GM23248 (cell line): ENCODE measurements around the gene TNIK. TPM values are rescaled to one million over a fixed set of nuclear protein-coding genes. Genes with fewer than 3 reads are reported as not detected.

Experiments used
- DNase-seq: peaks from one replicate; pipeline ENCODE4 v3.0.0-alpha.2; 2015
- H2AFZ ChIP-seq: fragments of 200-600 bp; sonication (generic); 2 replicates; pipeline ENCODE4 v1.6.1; 2016; ENCODE audit warnings: antibody characterized with exemption
- H3F3A ChIP-seq: fragments of 200-600 bp; sonication (generic); 2 replicates; pipeline ENCODE4 v1.6.1; 2016; ENCODE audit warnings: mild to moderate bottlenecking, antibody characterized with exemption, mixed run types; ENCODE audit not compliant: insufficient read depth
- H3K27ac ChIP-seq: fragments of 200-600 bp; sonication (generic); 2 replicates; pipeline ENCODE4 v1.5.1; 2016; ENCODE audit warnings: mild to moderate bottlenecking
- H3K27me3 ChIP-seq: fragments of 200-600 bp; sonication (generic); replicated peaks from 2 replicates; pipeline ENCODE4 v1.6.1; 2016; ENCODE audit warnings: mild to moderate bottlenecking; ENCODE audit not compliant: insufficient read depth
- H3K36me3 ChIP-seq: fragments of 200-600 bp; sonication (generic); 2 replicates; pipeline ENCODE4 v1.6.1; 2016; ENCODE audit warnings: low read depth, mild to moderate bottlenecking
- H3K4me1 ChIP-seq: fragments of 200-600 bp; sonication (generic); 2 replicates; pipeline ENCODE4 v1.6.1; 2016; ENCODE audit warnings: mild to moderate bottlenecking; ENCODE audit not compliant: insufficient read depth
- H3K4me2 ChIP-seq: fragments of 200-600 bp; sonication (generic); one replicate; pipeline ENCODE4 v1.6.1; 2016; ENCODE audit warnings: mild to moderate bottlenecking; ENCODE audit not compliant: unreplicated experiment
- H3K4me3 ChIP-seq: fragments of 200-600 bp; sonication (generic); 2 replicates; pipeline ENCODE4 v1.5.1; 2016; ENCODE audit warnings: mild to moderate bottlenecking
- H3K79me2 ChIP-seq: fragments of 200-600 bp; sonication (generic); 2 replicates; pipeline ENCODE4 v1.6.1; 2016; ENCODE audit warnings: mild to moderate bottlenecking; ENCODE audit not compliant: insufficient read depth
- H3K9ac ChIP-seq: fragments of 200-600 bp; sonication (generic); 2 replicates; pipeline ENCODE4 v1.6.1; 2016; ENCODE audit warnings: mild to moderate bottlenecking
- H3K9me2 ChIP-seq: fragments of 200-600 bp; sonication (generic); 2 replicates; pipeline ENCODE4 v1.6.1; 2016; ENCODE audit warnings: mixed run types, mild to moderate bottlenecking, moderate library complexity; ENCODE audit not compliant: insufficient read depth
- H3K9me3 ChIP-seq: fragments of 200-600 bp; sonication (generic); one replicate; pipeline ENCODE4 v1.6.1; 2017; ENCODE audit warnings: low read depth
- H4K20me1 ChIP-seq: fragments of 200-600 bp; sonication (generic); 2 replicates; pipeline ENCODE4 v1.6.0; 2016; ENCODE audit not compliant: insufficient read depth
- EZH2 ChIP-seq: fragments of 200-600 bp; sonication (generic); IDR thresholded peaks from 2 replicates; pipeline ENCODE4 v1.6.1; 2018; ENCODE audit warnings: antibody characterized with exemption, mild to moderate bottlenecking; ENCODE audit not compliant: insufficient read depth, poor library complexity, severe bottlenecking
- EZH2phosphoT487 ChIP-seq: fragments of 200-600 bp; sonication (generic); IDR thresholded peaks from 2 replicates; pipeline ENCODE4 v1.6.1; 2018; ENCODE audit warnings: antibody characterized with exemption, moderate library complexity, mild to moderate bottlenecking, low read depth; ENCODE audit not compliant: insufficient read depth
- WGBS, 2 experiments: methylation state at CpG; one replicate each; pipeline ENCODE4 v1.1.6; 2015 to 2017; ENCODE audit warnings: low lambda C conversion rate in 2 of 2, low coverage in 1 of 2; ENCODE audit errors: missing lambda C conversion rate in 2 of 2; 5-methylcytosine and 5-hydroxymethylcytosine counted together
- in situ Hi-C: fragments of 300-500 bp; cut with MboI; formaldehyde crosslinking; loops from 2 replicates; pipeline ENCODE4 v1.15.0; 2020
- polyA plus RNA-seq: library from polyadenylated mRNA; unstranded; fragments of >200 nt; fragmentation: Nextera tagmentation; extraction: Ambion mirVana; gene quantifications from 2 replicates; pipeline ENCODE4 v1.2.1, GENCODE V29; 2016
- total RNA-seq: library from RNA; depleted of rRNA; stranded (reverse); fragments of >200 nt; shearing (Covaris generic); gene quantifications from 2 replicates; pipeline ENCODE4 v1.2.3, GENCODE V29; 2014

TNIK gene
- total and polyA plus RNA-seq, 2 experiments from 2014 or later, result 0.80 to 2.3 TPM

GRCh38 chr3:171317171-171317570, 143.0 kb downstream of the TNIK start:
- H3K27me3 ChIP-seq, result no peaks in the 10 kb centered on the region
- no peaks in the 10 kb centered on the region for H3K9me3 ChIP-seq
- no peak for TF ChIP-seq EZH2
- no peak for TF ChIP-seq EZH2phosphoT487
- WGBS, 2 experiments, result 95 to 98% methylated on average over 2 of the region's 2 CpGs
- H2AFZ ChIP-seq, result no peak overlapping the region
- no peak for DNase-seq
- in situ Hi-C loops, result no loop called here
- no peaks in the 10 kb centered on the region for H3K79me2 ChIP-seq
- H4K20me1 ChIP-seq, result no peaks in the 10 kb centered on the region
- no peak overlapping the region for H3K27ac ChIP-seq
- H3K4me2 ChIP-seq, result no peak overlapping the region
- no peaks in the 10 kb centered on the region for H3K36me3 ChIP-seq
- no peaks in the 10 kb centered on the region for H3K4me1 ChIP-seq
- H3F3A ChIP-seq, result no peaks in the 10 kb centered on the region
- H3K9me2 ChIP-seq, result no peaks in the 10 kb centered on the region
- H3K4me3 ChIP-seq, result no peak overlapping the region
- no peak overlapping the region for H3K9ac ChIP-seq

- Histone ChIP-seq H3K27ac (no peak overlapping the region), H3K9ac (no peak overlapping the region), H3F3A (no peaks in the 10 kb centered on the region), H3K4me1 (no peaks in the 10 kb centered on the region), H3K27me3 (no peaks in the 10 kb centered on the region), H2AFZ (no peak overlapping the region), H3K9me2 (no peaks in the 10 kb centered on the region), H3K4me2 (no peak overlapping the region), H3K36me3 (no peaks in the 10 kb centered on the region), H3K9me3 (no peaks in the 10 kb centered on the region), H3K4me3 (no peak overlapping the region), H4K20me1 (no peaks in the 10 kb centered on the region), H3K79me2 (no peaks in the 10 kb centered on the region)
- in situ Hi-C loops, result no loop called here
- no peak for DNase-seq
- TF ChIP-seq EZH2 (no peak), EZH2phosphoT487 (no peak)
- 85 to 88% methylated on average over 4 of the region's 4 CpGs for WGBS, 2 experiments
These were observed 144.3 kb downstream of the TNIK start for GRCh38 chr3:171315919-171316318.

GRCh38 chr3:171315101-171315500, 145.1 kb downstream of the TNIK start:
- no peaks in the 10 kb centered on the region for H3K9me2 ChIP-seq
- H3K9me3 ChIP-seq, result no peaks in the 10 kb centered on the region
- no peaks in the 10 kb centered on the region for H3K27me3 ChIP-seq
- H3K9ac ChIP-seq, result no peak overlapping the region
- H3K4me2 ChIP-seq, result no peak overlapping the region
- no peak overlapping the region for H2AFZ ChIP-seq
- TF ChIP-seq EZH2 (no peak), EZH2phosphoT487 (no peak)
- no peak overlapping the region for H3K27ac ChIP-seq
- in situ Hi-C loops, result no loop called here
- H4K20me1 ChIP-seq, result no peaks in the 10 kb centered on the region
- peaks cover 5% of the 10 kb centered on the region for H3K4me1 ChIP-seq
- no peaks in the 10 kb centered on the region for H3K36me3 ChIP-seq
- H3K4me3 ChIP-seq, result no peak overlapping the region
- WGBS, 2 experiments, result 73 to 83% methylated on average over 2 of the region's 2 CpGs
- H3K79me2 ChIP-seq, result no peaks in the 10 kb centered on the region
- H3F3A ChIP-seq, result no peaks in the 10 kb centered on the region
- no peak for DNase-seq

GRCh38 chr3:171314341-171314740, 145.9 kb downstream of the TNIK start:
- DNase-seq, result no peak
- no peaks in the 10 kb centered on the region for H3K79me2 ChIP-seq
- peaks cover 4% of the 10 kb centered on the region; the same call in 1 of the 2 replicates for H3F3A ChIP-seq
- H3K9me3 ChIP-seq, result no peaks in the 10 kb centered on the region
- in situ Hi-C loops, result no loop called here
- H3K36me3 ChIP-seq, result no peaks in the 10 kb centered on the region
- H3K9ac ChIP-seq, result no peak overlapping the region
- no peaks in the 10 kb centered on the region for H4K20me1 ChIP-seq
- no peak overlapping the region for H2AFZ ChIP-seq
- 99% methylated on average over 3 of the region's 3 CpGs for WGBS, 2 experiments
- peaks cover 12% of the 10 kb centered on the region for H3K4me1 ChIP-seq
- TF ChIP-seq EZH2 (no peak), EZH2phosphoT487 (no peak)
- no peak overlapping the region for H3K27ac ChIP-seq
- H3K27me3 ChIP-seq, result no peaks in the 10 kb centered on the region
- no peak overlapping the region for H3K4me2 ChIP-seq
- H3K4me3 ChIP-seq, result no peak overlapping the region
- H3K9me2 ChIP-seq, result no peaks in the 10 kb centered on the region

- Histone ChIP-seq H3K27ac (no peak overlapping the region), H3K4me2 (no peak overlapping the region), H3K9me2 (no peaks in the 10 kb centered on the region), H3K9ac (no peak overlapping the region), H3K4me3 (no peak overlapping the region), H2AFZ (no peak overlapping the region), H3F3A (peaks cover 4% of the 10 kb centered on the region; the same call in 1 of the 2 replicates), H3K27me3 (no peaks in the 10 kb centered on the region), H3K79me2 (no peaks in the 10 kb centered on the region), H3K4me1 (peaks cover 12% of the 10 kb centered on the region), H3K9me3 (no peaks in the 10 kb centered on the region), H4K20me1 (no peaks in the 10 kb centered on the region), H3K36me3 (no peaks in the 10 kb centered on the region)
- TF ChIP-seq EZH2 (no peak), EZH2phosphoT487 (no peak)
- no peak for DNase-seq
- in situ Hi-C loops, result no loop called here
- 90 to 91% methylated on average over 7 of the region's 7 CpGs for WGBS, 2 experiments
These were observed 146.5 kb downstream of the TNIK start for GRCh38 chr3:171313702-171314101.
